Upper lobe of right lung (tissue), 1 donor: Measurements from ENCODE around the gene ITGB6. TPM values are rescaled to one million over a fixed set of nuclear protein-coding genes. Genes with fewer than 3 reads are reported as not detected.

Experiments used
- ATAC-seq: fragments of 200-7000 bp; cut with Tn5 transposase; one replicate; pipeline ENCODE4 v1.9.1; 2020; ENCODE audit warnings: mild to moderate bottlenecking, moderate library complexity
- DNase-seq: peaks from one replicate; pipeline ENCODE4 v3.0.0-alpha.2; 2020
- H3K27ac ChIP-seq: fragments of 200-600 bp; one replicate; pipeline ENCODE4 v1.8.0; 2022
- H3K27me3 ChIP-seq: fragments of 200-600 bp; one replicate; pipeline ENCODE4 v1.8.0; 2022; ENCODE audit warnings: mild to moderate bottlenecking
- H3K36me3 ChIP-seq: fragments of 200-600 bp; one replicate; pipeline ENCODE4 v1.8.0; 2022
- H3K4me1 ChIP-seq: fragments of 200-600 bp; one replicate; pipeline ENCODE4 v1.8.0; 2022
- H3K4me3 ChIP-seq: fragments of 200-600 bp; one replicate; pipeline ENCODE4 v1.8.0; 2022; ENCODE audit warnings: mild to moderate bottlenecking
- H3K9me3 ChIP-seq: fragments of 200-600 bp; one replicate; pipeline ENCODE4 v1.8.0; 2022
- intact Hi-C: fragments of 100-400 bp; cut with DNase I; formaldehyde crosslinking; loops from one replicate; pipeline ENCODE4 v1.11.0; 2022
- total RNA-seq: library from RNA; stranded (reverse); fragmentation: NEBNext Ultra II Directional; extraction: Animal tissue kit (Norgen Biotek cat#: 25700); gene quantifications from one replicate; pipeline ENCODE4 v1.2.1, GENCODE V29; 2021
- TF ChIP-seq, protein P1 (sequence below): fragments of 200-600 bp; IDR thresholded peaks from one replicate; pipeline ENCODE4 v1.8.0; 2022; ENCODE audit warnings: antibody characterized with exemption
- donor health status: DM: no; HTN: yes; CAD: no; lungs with severe emphysema.

Gene ITGB6
- total RNA-seq, 1 donor from 2014 or later, result 109 TPM

DNA sequence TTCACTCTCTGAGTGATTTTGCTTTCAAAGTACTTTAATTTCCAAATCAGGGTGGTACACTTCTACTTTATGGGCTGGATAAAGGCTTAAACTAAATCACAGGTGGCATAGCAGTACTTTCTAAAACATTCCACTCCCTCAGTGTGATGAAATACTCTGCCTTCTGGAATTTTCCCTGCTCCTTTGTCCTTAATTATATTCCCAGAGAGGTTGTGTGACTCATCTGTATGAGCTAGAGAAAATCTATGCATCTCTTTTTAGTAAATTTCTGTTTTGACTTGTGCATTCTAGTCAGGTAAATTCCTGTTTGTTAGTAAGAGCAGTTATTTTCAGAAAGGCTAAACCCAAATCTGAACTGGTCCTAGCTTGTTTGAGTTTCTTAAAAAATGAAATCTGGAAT, 108.7 kb downstream of the ITGB6 start:
- Histone ChIP-seq H3K4me3 (no peak overlapping the region), H3K9me3 (peaks cover 29% of the 10 kb centered on the region), H3K27ac (no peak overlapping the region), H3K27me3 (no peaks in the 10 kb centered on the region), H3K4me1 (no peaks in the 10 kb centered on the region), H3K36me3 (no peaks in the 10 kb centered on the region)
- TF ChIP-seq, protein P1, sequence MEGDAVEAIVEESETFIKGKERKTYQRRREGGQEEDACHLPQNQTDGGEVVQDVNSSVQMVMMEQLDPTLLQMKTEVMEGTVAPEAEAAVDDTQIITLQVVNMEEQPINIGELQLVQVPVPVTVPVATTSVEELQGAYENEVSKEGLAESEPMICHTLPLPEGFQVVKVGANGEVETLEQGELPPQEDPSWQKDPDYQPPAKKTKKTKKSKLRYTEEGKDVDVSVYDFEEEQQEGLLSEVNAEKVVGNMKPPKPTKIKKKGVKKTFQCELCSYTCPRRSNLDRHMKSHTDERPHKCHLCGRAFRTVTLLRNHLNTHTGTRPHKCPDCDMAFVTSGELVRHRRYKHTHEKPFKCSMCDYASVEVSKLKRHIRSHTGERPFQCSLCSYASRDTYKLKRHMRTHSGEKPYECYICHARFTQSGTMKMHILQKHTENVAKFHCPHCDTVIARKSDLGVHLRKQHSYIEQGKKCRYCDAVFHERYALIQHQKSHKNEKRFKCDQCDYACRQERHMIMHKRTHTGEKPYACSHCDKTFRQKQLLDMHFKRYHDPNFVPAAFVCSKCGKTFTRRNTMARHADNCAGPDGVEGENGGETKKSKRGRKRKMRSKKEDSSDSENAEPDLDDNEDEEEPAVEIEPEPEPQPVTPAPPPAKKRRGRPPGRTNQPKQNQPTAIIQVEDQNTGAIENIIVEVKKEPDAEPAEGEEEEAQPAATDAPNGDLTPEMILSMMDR, result no peak
- intact Hi-C loops, result no loop called here
- DNase-seq (no peak), ATAC-seq (no peak)

DNA sequence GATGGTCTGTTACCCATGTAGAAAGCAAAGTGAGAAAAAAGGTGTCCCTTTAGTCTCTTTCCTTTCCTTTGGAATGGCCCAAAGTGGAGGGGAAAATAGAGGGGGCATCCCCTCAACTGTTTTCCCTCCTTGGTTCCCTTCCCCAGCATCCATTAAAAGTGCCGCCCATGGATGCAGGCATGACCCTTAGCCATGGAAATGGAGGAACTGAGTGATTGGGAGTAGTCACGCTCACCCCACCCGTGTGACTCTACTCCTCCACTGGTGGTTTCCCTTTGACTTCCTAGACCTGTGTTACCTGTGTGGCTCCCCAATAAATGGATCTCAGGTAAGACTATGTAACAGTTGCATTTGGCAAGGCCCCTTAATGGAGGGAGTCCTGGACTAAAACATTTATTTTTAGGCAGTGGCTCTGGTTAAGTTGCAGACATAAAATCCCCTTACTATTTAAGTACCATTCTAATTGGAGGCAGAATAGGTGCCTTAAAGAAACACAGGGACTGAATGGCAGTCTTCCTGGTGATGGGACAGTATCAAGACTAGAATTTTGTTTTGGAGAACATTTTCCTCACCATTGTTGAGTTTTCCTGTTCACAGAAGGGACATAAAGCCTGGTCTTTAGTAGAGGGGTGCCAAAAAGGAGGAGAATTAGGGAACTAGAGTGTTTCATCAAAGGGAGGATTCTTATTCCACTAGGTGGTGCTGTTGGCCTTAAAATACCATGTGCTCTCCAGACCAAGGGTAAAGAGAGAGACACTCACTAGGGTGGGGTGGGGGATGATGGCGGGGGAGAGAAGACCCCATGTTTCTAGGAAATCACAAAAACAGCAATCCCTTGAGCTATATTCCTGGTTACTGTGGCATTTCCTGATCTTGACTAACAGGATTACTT, 112.0 kb downstream of the ITGB6 start:
- ATAC-seq (peak; percentile 70), DNase-seq (no peak)
- Histone ChIP-seq H3K4me1 (no peaks in the 10 kb centered on the region), H3K27ac (no peak overlapping the region), H3K9me3 (peaks cover 32% of the 10 kb centered on the region), H3K36me3 (no peaks in the 10 kb centered on the region), H3K4me3 (no peak overlapping the region), H3K27me3 (no peaks in the 10 kb centered on the region)
- TF ChIP-seq, protein P1, result peak; percentile 32
- intact Hi-C loops, result no loop called here

DNA sequence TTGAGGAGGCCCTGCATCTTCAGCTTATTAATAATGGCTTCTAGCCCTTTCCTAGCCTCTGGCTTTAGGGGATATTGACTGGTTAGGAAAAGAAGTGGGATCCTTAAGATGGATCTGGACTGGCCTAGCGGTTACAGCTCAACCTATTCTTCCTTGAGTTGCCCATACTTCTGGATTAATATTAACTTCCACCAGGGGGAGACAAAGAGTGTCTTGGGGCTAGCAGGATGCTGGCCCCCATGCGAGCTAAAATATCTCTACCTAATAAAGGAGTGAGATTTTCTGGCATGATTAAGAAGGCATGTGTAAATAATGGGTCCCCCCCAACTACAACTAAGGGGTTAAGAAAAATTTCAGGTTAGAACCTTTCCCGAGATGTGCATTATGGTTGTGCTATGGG, 114.4 kb downstream of the ITGB6 start:
- Histone ChIP-seq H3K36me3 (no peaks in the 10 kb centered on the region), H3K27me3 (no peaks in the 10 kb centered on the region), H3K4me1 (no peaks in the 10 kb centered on the region), H3K4me3 (no peak overlapping the region), H3K9me3 (peaks cover 32% of the 10 kb centered on the region), H3K27ac (no peak overlapping the region)
- ATAC-seq, result no peak
- DNase-seq, result no peak
- intact Hi-C loops, result no loop called here
- TF ChIP-seq, protein P1, result no peak

DNA sequence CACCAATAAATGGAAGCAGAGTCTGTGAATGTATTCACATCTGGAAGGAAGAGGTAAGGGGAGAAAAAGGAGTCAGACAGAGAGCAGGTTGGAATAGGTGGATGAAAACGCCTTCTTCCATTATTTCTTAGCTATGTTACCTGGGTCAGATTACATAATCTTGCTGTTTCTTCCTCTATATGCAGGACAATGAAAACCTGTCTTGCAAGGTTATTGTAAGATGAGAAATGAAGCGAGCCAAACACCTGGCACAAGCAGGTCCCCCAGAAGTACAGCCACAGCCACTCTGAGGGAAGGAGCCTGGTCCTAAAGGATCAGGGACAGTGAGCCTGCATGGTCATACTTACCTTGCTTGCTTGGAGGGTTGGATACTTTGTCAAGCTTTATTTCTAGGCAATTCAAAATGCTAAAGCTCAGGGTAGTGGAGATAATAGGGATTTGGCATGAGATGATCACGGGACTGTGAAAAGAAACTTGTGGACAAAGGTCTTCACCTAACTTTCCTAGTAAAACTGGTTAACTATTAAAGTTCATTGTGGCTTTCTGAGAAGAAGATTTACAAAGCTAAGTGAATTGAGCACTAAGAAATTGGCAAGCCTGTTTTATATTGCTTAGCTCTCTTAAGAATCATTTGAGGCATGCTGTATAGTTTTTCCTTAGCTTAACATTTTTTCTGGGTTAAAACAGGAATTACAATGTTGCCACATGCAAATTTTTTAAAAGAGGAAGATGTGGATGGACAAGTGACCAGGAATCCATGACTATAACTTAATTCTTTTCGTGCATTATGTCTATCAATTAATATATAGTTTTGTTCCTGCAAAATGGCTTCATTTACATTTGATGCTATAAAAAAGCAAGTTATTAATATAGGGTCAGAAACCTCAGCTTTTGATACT, 121.9 kb downstream of the ITGB6 start:
- H3K27me3 ChIP-seq, result no peaks in the 10 kb centered on the region
- ATAC-seq (no peak), DNase-seq (no peak)
- intact Hi-C loops, result no loop called here
- H3K9me3 ChIP-seq, result no peaks in the 10 kb centered on the region
- TF ChIP-seq, protein P1, result no peak
- H3K4me3 ChIP-seq, result no peak overlapping the region
- H3K27ac ChIP-seq, result no peak overlapping the region
- no peaks in the 10 kb centered on the region for H3K36me3 ChIP-seq
- H3K4me1 ChIP-seq, result no peaks in the 10 kb centered on the region

DNA sequence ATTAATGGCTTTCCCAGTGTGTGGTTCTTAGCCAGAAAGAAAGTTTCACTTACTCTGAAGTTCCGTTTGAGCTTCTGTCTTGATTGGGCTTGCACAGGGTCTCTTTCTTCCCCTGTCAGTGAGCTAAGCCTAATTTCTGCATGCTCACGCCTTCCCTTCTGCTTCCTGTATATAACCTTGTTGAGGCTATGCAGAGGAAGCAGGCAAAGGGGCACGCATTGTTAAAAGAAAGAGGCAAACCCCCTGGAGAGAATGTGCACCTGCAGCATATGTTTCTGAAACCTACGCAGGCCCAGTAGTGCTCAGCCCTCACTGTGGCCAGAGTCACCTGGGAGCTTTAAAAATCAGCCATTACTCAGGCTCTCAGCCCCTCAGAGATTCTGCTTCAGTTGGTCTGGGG, 123.2 kb downstream of the ITGB6 start:
- no peak for DNase-seq
- intact Hi-C loops, result no loop called here
- Histone ChIP-seq H3K27me3 (no peaks in the 10 kb centered on the region), H3K9me3 (no peaks in the 10 kb centered on the region), H3K4me1 (no peaks in the 10 kb centered on the region), H3K4me3 (no peak overlapping the region), H3K27ac (no peak overlapping the region), H3K36me3 (no peaks in the 10 kb centered on the region)
- peak; percentile 24 for ATAC-seq
- TF ChIP-seq, protein P1, result no peak
